Naive thymus-derived CD4-positive, alpha-beta T cell (primary cell): ENCODE data around the gene STPG2. TPM values are rescaled to one million over a fixed set of nuclear protein-coding genes. Genes with fewer than 3 reads are reported as not detected.
"Not testable (repeated sequence)": the region's sequence is repeated elsewhere in the genome, so short reads cannot be mapped to it uniquely, and the experiment has no call there.

ENCODE experiments used
- ATAC-seq: fragments of 150-1000 bp; cut with Tn5 transposase; 2 replicates; pipeline ENCODE4 v1.10.0; 2021; ENCODE audit warnings: mild to moderate bottlenecking, moderate library complexity
- CTCF ChIA-PET: fragments of 350-600 bp; sonication (Branson Sonifier 250); formaldehyde crosslinking; loops from one replicate; lab custom pipeline; 2021; ENCODE audit warnings: antibody characterized with exemption; lab: Charles Lee
- POLR2A ChIA-PET: fragments of 350-600 bp; sonication (Branson Sonifier 250); formaldehyde crosslinking; loops from one replicate; lab custom pipeline; 2021; ENCODE audit warnings: antibody characterized with exemption, inconsistent platforms; lab: Charles Lee
- DNase-seq, 9 donors: peaks; one replicate each; pipeline versions ENCODE4 v3.0.0 to v3.0.0-alpha.2; 2020 to 2022; ENCODE audit warnings: mixed read lengths in 1 of 9
- H3K27ac ChIP-seq: one replicate; pipeline ENCODE4 v1.7.0; 2013; ENCODE audit warnings: mild to moderate bottlenecking, low read depth, low read length, moderate library complexity
- H3K27me3 ChIP-seq, 2 donors: one replicate each; pipeline ENCODE4 v1.7.0; 2013; ENCODE audit warnings: low read length in 2 of 2, mild to moderate bottlenecking in 2 of 2, moderate library complexity in 2 of 2; ENCODE audit not compliant: control insufficient read depth in 2 of 2, insufficient read depth in 2 of 2
- H3K36me3 ChIP-seq, 3 experiments: 1 replicate in 2 of 3; 2 replicates in 1 of 3; pipeline ENCODE4 v1.7.0; 2013; ENCODE audit warnings: low read length in 3 of 3, mild to moderate bottlenecking in 3 of 3, moderate library complexity in 1 of 3; ENCODE audit not compliant: insufficient read depth in 3 of 3, control insufficient read depth in 2 of 3
- H3K4me1 ChIP-seq, 2 donors: one replicate each; pipeline ENCODE4 v1.7.0; 2013; ENCODE audit warnings: low read length in 2 of 2, mild to moderate bottlenecking in 2 of 2, moderate library complexity in 1 of 2; ENCODE audit not compliant: control insufficient read depth in 2 of 2, insufficient read depth in 2 of 2
- H3K4me3 ChIP-seq: 2 replicates; pipeline ENCODE4 v1.7.0; 2013; ENCODE audit warnings: mild to moderate bottlenecking, low read length
- H3K9me3 ChIP-seq, 3 experiments: 1 replicate in 2 of 3; 2 replicates in 1 of 3; pipeline ENCODE4 v1.7.0; 2013; ENCODE audit warnings: low read length in 3 of 3; ENCODE audit not compliant: control insufficient read depth in 2 of 3
- H3K27ac Mint-ChIP-seq, 9 donors: one replicate each; pipeline ENCODE4 v1.8.0; 2020 to 2022; ENCODE audit warnings: mixed read lengths in 9 of 9, mild to moderate bottlenecking in 8 of 9, moderate library complexity in 5 of 9, inconsistent platforms in 2 of 9
- H3K27me3 Mint-ChIP-seq, 5 donors: one replicate each; pipeline ENCODE4 v1.8.0; 2021 to 2022; ENCODE audit warnings: mixed read lengths in 5 of 5, mild to moderate bottlenecking in 1 of 5
- H3K36me3 Mint-ChIP-seq, 5 donors: one replicate each; pipeline ENCODE4 v1.8.0; 2020 to 2022; ENCODE audit warnings: mixed read lengths in 5 of 5, mild to moderate bottlenecking in 3 of 5, inconsistent platforms in 1 of 5
- H3K4me1 Mint-ChIP-seq, 7 donors: one replicate each; pipeline ENCODE4 v1.8.0; 2020 to 2022; ENCODE audit warnings: mixed read lengths in 7 of 7, mild to moderate bottlenecking in 3 of 7, inconsistent platforms in 1 of 7
- H3K4me3 Mint-ChIP-seq, 10 donors: one replicate each; pipeline ENCODE4 v1.8.0; 2020 to 2022; ENCODE audit warnings: mild to moderate bottlenecking in 10 of 10, mixed read lengths in 10 of 10, moderate library complexity in 6 of 10, inconsistent platforms in 2 of 10
- H3K9me3 Mint-ChIP-seq, 11 donors: one replicate each; pipeline ENCODE4 v1.8.0; 2020 to 2022; ENCODE audit warnings: mixed read lengths in 11 of 11, mild to moderate bottlenecking in 4 of 11, inconsistent platforms in 1 of 11, moderate library complexity in 1 of 11
- intact Hi-C, 2 donors: fragments of 100-400 bp; cut with micrococcal nuclease; formaldehyde crosslinking; loops; one replicate each; pipeline ENCODE4 v1.15.1; 2023
- polyA plus RNA-seq, 2 donors: library from polyadenylated mRNA; unstranded; fragments of 300-500 nt; fragmentation: Illumina TruSeq; gene quantifications; one replicate each; pipeline ENCODE4 v1.2.3, GENCODE V29; 2021
- total RNA-seq, 6 experiments: library from RNA in 5 of 6; stranded (reverse) in 5 of 6; gene quantifications; 1 replicate in 5 of 6; 2 replicates in 1 of 6; pipeline ENCODE4 v1.2.3 and lab custom pipeline; 2021 to 2026

STPG2 gene
- total and polyA plus RNA-seq, 7 experiments from 2014 or later = 0.19 to 0.47 (median 0.30) TPM; not detected in 3

GRCh38 chr4:97910005-97910404 is 233.3 kb downstream of the STPG2 start:
- no peak overlapping the region for H3K4me3 ChIP-seq
- H3K27me3 Mint-ChIP-seq = no peaks in the 10 kb centered on the region
- H3K4me1 Mint-ChIP-seq = no peaks in the 10 kb centered on the region
- no peaks in the 10 kb centered on the region for H3K36me3 ChIP-seq
- no peaks in the 10 kb centered on the region for H3K4me1 ChIP-seq
- ChIA-PET POLR2A (no interaction called here), CTCF (no interaction called here)
- peaks cover 0 to 28% (median 4%) of the 10 kb centered on the region in 11 donors for H3K9me3 Mint-ChIP-seq
- peaks cover 0 to 3% (median 0%) of the 10 kb centered on the region in 5 donors for H3K36me3 Mint-ChIP-seq
- DNase-seq (no peak), ATAC-seq (no peak)
- H3K27me3 ChIP-seq = no peaks in the 10 kb centered on the region
- H3K27ac Mint-ChIP-seq = no peak overlapping the region
- intact Hi-C loops = no loop called here
- H3K9me3 ChIP-seq = no peaks in the 10 kb centered on the region
- no peak overlapping the region for H3K4me3 Mint-ChIP-seq
- H3K27ac ChIP-seq = no peak overlapping the region

GRCh38 chr4:97903436-97904189 is 239.7 kb downstream of the STPG2 start:
- ATAC-seq, POLR2A ChIA-PET, intact Hi-C loops, H3K27ac ChIP-seq, H3K4me3 ChIP-seq, H3K36me3 Mint-ChIP-seq, H3K27me3 Mint-ChIP-seq, DNase-seq, H3K4me3 Mint-ChIP-seq, H3K9me3 ChIP-seq, H3K36me3 ChIP-seq, CTCF ChIA-PET, H3K4me1 Mint-ChIP-seq, H3K27ac Mint-ChIP-seq, H3K27me3 ChIP-seq, H3K4me1 ChIP-seq: not testable (repeated sequence)
- H3K9me3 Mint-ChIP-seq = peaks cover 0 to 38% (median 5%) of the 10 kb centered on the region in 11 donors

GRCh38 chr4:97900229-97900628 is 243.0 kb downstream of the STPG2 start:
- ATAC-seq = no peak
- H3K4me3 ChIP-seq = no peak overlapping the region
- Mint-ChIP-seq H3K27me3 (peaks cover 0 to 4% (median 0%) of the 10 kb centered on the region in 5 donors), H3K4me1 (no peaks in the 10 kb centered on the region), H3K27ac (no peak overlapping the region), H3K9me3 (peaks cover 0 to 29% (median 5%) of the 10 kb centered on the region in 11 donors), H3K4me3 (no peak overlapping the region), H3K36me3 (no peaks in the 10 kb centered on the region)
- DNase-seq = no peak
- no peaks in the 10 kb centered on the region for H3K27me3 ChIP-seq
- no peaks in the 10 kb centered on the region for H3K9me3 ChIP-seq
- intact Hi-C loops = no loop called here
- ChIA-PET POLR2A (no interaction called here), CTCF (no interaction called here)
- H3K4me1 ChIP-seq = no peaks in the 10 kb centered on the region
- no peak overlapping the region for H3K27ac ChIP-seq
- H3K36me3 ChIP-seq = no peaks in the 10 kb centered on the region

- no peak overlapping the region for H3K4me3 Mint-ChIP-seq
- Histone ChIP-seq H3K9me3 (no peaks in the 10 kb centered on the region), H3K4me1 (no peaks in the 10 kb centered on the region), H3K36me3 (no peaks in the 10 kb centered on the region), H3K27ac (no peak overlapping the region), H3K27me3 (no peaks in the 10 kb centered on the region), H3K4me3 (no peak overlapping the region)
- H3K27me3 Mint-ChIP-seq = peaks cover 0 to 4% (median 0%) of the 10 kb centered on the region in 5 donors
- DNase-seq (no peak), ATAC-seq (no peak)
- CTCF ChIA-PET = no interaction called here
- intact Hi-C loops = no loop called here
- H3K9me3 Mint-ChIP-seq = peaks cover 0 to 6% (median 3%) of the 10 kb centered on the region in 11 donors
- H3K36me3 Mint-ChIP-seq = no peaks in the 10 kb centered on the region
- H3K4me1 Mint-ChIP-seq = no peaks in the 10 kb centered on the region
- H3K27ac Mint-ChIP-seq = no peak overlapping the region
- POLR2A ChIA-PET = no interaction called here
These were observed 250.5 kb downstream of the STPG2 start for GRCh38 chr4:97892592-97893266.

- H3K27ac Mint-ChIP-seq = no peak overlapping the region
- no peak for ATAC-seq
- CTCF ChIA-PET = no interaction called here
- peaks cover 0 to 4% (median 0%) of the 10 kb centered on the region in 5 donors for H3K36me3 Mint-ChIP-seq
- H3K4me3 Mint-ChIP-seq = no peak overlapping the region
- H3K9me3 Mint-ChIP-seq = peaks cover 2 to 27% (median 11%) of the 10 kb centered on the region in 11 donors
- Histone ChIP-seq H3K4me3 (no peak overlapping the region), H3K4me1 (no peaks in the 10 kb centered on the region), H3K9me3 (no peaks in the 10 kb centered on the region), H3K27me3 (no peaks in the 10 kb centered on the region), H3K27ac (no peak overlapping the region), H3K36me3 (no peaks in the 10 kb centered on the region)
- no peak for DNase-seq
- intact Hi-C loops = no loop called here
- no peaks in the 10 kb centered on the region for H3K4me1 Mint-ChIP-seq
- H3K27me3 Mint-ChIP-seq = no peaks in the 10 kb centered on the region
- POLR2A ChIA-PET = no interaction called here
These were observed 263.3 kb downstream of the STPG2 start for GRCh38 chr4:97879942-97880341.

GRCh38 chr4:97868097-97868496 is 275.2 kb downstream of the STPG2 start:
- Mint-ChIP-seq H3K27me3 (no peaks in the 10 kb centered on the region), H3K27ac (no peak overlapping the region), H3K4me1 (no peaks in the 10 kb centered on the region), H3K9me3 (peaks cover 0 to 23% (median 7%) of the 10 kb centered on the region in 11 donors), H3K4me3 (no peak overlapping the region), H3K36me3 (no peaks in the 10 kb centered on the region)
- no peak for DNase-seq
- no peaks in the 10 kb centered on the region for H3K4me1 ChIP-seq
- ChIA-PET POLR2A (no interaction called here), CTCF (no interaction called here)
- H3K36me3 ChIP-seq = no peaks in the 10 kb centered on the region
- no peaks in the 10 kb centered on the region for H3K9me3 ChIP-seq
- H3K4me3 ChIP-seq = no peak overlapping the region
- ATAC-seq = no peak
- H3K27ac ChIP-seq = no peak overlapping the region
- intact Hi-C loops = no loop called here
- H3K27me3 ChIP-seq = no peaks in the 10 kb centered on the region
